Stimulated activated CD4-positive, alpha-beta T cell treated with anti-CD3 and anti-CD28 coated beads, Interleukin-12 subunit alpha, Interleukin-12 subunit beta, amount 100 ng/mL, for 48 hours (primary cell): ENCODE results near the gene ADGRB2.

Experiments
- DNase-seq, 3 donors: peaks; one replicate each; pipeline ENCODE4 v3.0.0-alpha.2; 2020; ENCODE audit warnings: low read depth in 2 of 3, low spot score in 1 of 3

The ADGRB2 gene

DNA sequence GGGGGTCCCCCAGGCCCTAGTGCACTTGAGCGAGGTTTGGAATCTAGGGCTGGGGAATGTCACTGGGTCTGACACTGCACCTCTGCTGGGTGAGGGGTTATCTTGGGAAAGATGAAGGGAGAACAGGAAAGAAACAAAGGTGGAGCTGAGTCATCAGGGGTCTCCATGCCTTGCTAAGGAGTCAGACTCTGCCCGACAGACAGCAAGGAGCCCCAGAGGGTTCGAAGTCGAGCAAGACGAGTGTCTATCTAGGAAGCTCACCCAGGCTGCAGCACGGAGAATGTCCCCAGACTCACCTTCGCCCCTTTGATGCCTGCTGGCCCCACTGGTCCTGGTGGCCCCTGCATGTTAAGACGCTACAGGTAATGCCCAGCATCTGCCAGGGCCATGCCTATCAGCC is 78.3 kb downstream of the ADGRB2 start:
- DNase-seq = no peak

DNA sequence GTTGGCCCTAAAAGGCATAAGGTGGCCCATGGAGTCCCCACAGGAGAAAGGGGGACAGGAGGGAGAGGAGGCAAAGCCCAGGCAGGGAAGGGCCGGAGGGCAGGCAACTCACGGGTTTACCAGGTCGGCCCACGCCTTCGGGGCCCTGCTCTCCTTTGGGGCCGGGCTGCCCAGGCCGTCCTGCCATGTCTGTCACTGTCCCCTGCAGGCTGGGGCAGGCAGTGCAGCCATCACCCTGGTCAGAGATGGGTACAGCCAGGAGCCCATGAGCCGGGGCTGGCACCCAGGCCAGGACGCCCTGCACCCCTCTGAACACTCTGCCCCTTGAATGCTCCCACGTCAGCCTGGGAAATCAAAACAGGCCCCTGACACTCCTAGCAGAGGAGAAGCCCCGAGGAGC is 80.1 kb downstream of the ADGRB2 start:
- DNase-seq = no peak

DNA sequence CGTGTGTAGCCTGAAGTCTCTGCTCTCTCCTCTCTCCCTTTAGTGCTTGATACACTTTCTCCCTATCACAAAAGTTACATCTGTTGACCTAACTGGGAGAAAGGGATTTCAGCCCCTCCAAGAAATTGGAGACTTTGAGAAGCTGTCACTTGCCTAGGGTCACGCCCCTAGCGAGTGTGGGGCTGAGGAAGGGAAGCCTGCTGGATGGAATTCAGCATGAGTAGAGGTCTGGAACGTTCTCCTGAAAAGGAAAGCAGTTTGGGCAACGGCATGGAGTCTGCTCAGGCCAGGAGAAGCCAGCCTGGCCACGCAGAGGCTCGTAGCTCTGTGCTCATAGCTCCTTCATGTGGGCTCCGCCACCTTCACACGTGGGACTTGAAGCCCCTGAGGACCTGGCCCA is 82.7 kb downstream of the ADGRB2 start:
- no peak for DNase-seq

DNA sequence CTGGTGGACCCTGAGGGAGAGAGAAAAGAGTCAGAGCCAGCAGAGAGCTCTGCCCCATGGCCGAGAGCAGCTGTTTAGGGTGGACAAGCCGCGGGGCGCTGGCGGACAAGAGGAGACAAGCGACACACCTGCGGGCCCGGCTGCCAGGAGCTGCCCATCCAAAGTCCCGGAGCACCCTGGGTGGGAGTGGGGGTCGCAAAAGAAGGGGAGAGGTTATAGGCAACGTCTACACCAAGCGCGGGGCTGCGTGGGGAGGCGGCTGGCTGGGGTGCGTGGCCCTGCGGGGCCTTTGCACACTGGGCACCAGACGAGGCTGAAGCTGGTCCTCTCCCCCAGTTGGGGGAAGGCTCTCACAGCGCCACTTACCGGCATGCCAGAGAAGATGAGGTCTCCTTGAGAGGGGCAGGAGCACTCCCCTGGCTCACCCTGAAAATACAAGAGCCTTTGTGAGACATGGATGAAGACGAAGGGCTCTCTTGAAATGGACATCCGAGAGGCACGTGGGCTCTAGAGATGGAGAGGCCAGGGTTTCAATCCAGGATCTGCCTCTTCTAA is 84.4 kb downstream of the ADGRB2 start:
- DNase-seq = no peak

DNA sequence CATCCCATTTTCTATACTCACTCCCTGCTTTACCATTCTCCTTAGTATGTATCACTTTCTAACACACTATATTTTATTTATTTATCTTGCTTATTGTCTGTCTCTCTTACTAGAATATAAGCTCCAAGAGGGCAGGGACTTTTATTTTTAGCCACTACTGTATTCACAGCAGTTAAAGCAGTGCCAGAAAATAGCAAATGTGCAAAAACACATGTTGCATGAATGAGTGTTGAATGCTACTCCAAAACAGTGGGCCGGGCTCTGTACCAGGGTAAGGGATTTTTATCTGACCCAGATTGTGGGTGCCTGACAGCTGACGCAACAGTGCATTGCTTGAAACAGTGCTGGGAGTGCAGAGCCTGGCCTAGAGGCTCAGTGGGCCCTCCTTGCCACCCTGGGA is 85.0 kb downstream of the ADGRB2 start:
- DNase-seq = no peak

DNA sequence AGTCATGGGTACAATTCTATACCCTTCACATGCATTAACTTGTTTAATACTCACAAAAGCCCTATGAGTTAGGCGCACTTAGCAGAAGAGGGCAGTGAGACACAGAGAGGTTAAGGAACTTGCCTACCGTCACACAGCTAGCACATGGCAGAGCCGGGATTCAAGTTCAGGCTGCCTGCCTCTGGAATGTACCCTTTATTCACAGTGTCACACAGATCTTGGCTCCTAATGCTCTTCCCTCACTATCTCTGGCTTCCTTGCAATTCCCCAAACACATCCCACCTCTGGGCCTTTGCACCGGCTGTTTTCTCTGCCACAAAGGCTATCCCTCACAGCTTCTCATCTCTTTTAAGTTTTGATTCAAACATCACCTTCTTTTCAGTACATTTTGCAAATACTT is 85.5 kb downstream of the ADGRB2 start:
- no peak for DNase-seq

DNA sequence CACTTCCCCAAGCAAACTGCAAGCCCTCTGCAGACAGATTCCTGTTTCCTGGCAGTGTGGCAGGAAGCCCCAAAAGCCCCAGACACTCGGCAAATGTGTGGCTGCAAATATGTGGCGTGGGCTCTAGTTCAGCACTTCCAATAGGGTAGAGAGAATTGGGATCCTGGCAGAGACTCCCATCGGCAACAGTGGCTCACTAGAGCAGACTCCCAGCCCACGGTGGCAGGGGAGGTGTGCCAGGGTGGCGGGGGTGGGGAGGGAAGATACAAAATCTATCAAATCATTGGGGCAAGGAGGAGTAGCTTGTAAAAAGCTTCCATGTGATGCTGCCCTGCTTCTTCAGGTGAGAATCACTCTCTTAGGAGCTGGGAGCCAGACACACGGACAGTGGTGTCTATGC is 86.2 kb downstream of the ADGRB2 start:
- DNase-seq = no peak

DNA sequence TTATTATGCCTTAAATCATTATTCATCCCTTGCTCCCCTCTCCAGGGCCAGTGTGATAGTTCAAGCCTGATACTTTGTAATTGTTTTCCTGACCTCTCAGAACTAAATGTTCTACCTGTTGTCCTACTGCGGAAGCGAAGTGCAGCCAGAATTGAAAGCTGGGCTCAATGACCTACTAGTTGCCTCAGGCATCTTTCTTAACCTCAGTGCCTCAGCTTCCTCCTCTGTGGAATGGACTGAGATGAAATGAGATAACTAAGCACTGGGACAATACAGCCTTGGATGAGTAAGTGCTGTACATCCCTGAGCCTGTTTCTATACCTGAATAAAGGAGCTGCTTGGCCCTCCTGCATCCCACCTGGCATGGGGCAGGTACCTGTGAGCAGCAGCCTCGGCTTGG is 86.7 kb downstream of the ADGRB2 start:
- DNase-seq = no peak
